Heart left ventricle (tissue), 13 donors: Measurements from ENCODE around the gene PAGE3.

Experiments
- POLR2A ChIP-seq, 2 donors: fragments of 450-650 bp; IDR thresholded peaks; one replicate each; pipeline ENCODE4 v1.6.1; 2017; ENCODE audit warnings: antibody characterized with exemption in 2 of 2, mild to moderate bottlenecking in 2 of 2, moderate library complexity in 2 of 2
- TF ChIP-seq, protein P1 (sequence below), 12 donors: fragments of 200-600 bp; sonication (generic) in 4 of 12; IDR thresholded peaks; one replicate each; pipeline versions ENCODE4 v1.5.0 to v1.8.0; 2018 to 2022; ENCODE audit warnings: antibody characterized with exemption in 12 of 12, mild to moderate bottlenecking in 5 of 12
- donor health status: ischemic (EF 13 %, LVEDD 7.1; RV severe dilation, severe dysfunction).
- donor health status: DM: no; HTN: yes; CAD: no.
- donor health status: DM: no; HTN: no; CAD: no.
- donor health status: ischemic (EF 25% LVEDD 6.9; RV normal size, moderate dysfunction).
- donor health status: ischemic (EF 25% LVEDD 5.7; RV mildly dilated, moderate dysfunction).
- donor health status: ischemic (EF 35%, LVEDD 5.7; RV mildly dilated, moderate dysfunction).
- donor health status: nonischemic (EF 11% LVEDD 7.7; RV severe dilation, severe dysfunction).
- donor health status: DM: yes; HTN: yes; CAD: no.
- donor health status: PGD.
- donor health status: ischemic (EF 29% LVEDD 5.4; RV normal size, mild dysfunction).
- donor health status: nonischemic (EF 23%, LVEDD 6.1; RV moderate dilation, normal function).

DNA sequence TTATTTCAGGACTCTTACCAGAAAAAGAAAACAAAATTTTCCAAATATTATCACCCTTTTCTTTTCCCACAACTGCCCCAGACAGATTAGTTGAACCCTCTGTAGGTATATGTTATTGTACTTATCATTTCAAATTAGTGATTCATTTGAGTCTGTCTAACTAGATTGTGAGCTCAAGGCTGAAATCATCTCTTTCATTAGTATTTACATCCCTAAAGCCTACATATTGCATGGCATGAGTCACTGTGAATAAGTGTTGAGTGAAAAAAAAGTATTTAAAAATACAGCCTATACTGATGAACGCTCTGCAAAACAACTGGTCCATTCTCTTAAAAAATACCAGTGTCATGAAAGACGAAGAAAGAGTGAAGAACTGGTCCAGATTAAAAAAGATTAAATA is 3.9 kb downstream of the PAGE3 start:
- TF ChIP-seq, protein P1, sequence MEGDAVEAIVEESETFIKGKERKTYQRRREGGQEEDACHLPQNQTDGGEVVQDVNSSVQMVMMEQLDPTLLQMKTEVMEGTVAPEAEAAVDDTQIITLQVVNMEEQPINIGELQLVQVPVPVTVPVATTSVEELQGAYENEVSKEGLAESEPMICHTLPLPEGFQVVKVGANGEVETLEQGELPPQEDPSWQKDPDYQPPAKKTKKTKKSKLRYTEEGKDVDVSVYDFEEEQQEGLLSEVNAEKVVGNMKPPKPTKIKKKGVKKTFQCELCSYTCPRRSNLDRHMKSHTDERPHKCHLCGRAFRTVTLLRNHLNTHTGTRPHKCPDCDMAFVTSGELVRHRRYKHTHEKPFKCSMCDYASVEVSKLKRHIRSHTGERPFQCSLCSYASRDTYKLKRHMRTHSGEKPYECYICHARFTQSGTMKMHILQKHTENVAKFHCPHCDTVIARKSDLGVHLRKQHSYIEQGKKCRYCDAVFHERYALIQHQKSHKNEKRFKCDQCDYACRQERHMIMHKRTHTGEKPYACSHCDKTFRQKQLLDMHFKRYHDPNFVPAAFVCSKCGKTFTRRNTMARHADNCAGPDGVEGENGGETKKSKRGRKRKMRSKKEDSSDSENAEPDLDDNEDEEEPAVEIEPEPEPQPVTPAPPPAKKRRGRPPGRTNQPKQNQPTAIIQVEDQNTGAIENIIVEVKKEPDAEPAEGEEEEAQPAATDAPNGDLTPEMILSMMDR (IDR thresholded peaks at IDR 0.05): no peak
- TF ChIP-seq POLR2A (IDR thresholded peaks at IDR 0.05): no peak
